ENCODE data around the gene ASB3.

ASB3 gene

DNA sequence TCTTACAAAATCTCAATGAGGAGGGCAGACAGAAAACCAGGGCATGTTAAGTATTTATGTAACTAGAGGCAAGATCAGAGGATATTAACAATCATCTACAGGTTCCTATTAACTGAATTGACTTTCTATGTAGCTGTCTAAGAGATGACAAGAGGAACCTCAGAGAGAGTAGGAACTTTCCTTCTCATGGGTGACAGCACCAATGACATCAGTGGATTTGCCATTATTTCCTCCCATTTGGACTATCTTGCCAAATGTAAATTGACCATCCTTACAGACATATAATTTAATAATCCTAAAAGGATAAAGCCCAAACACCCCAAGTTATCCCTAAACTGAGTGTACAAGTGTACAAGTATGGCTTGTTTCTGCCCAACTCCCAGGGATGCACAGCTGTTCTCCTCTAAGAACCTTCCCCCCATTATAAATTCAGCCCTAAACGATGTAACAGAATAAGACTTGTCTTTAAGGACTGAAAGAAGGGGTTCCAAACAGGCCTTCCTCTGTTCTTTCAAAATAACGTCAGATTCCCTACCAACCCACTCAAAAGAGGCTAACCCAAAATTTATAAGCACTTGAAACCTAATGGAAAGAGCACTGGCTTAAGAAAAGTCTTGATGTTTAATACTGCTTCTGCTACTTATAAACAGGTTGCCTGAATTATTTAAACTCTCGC, 92.5 kb downstream of the ASB3 start:
- H3K9ac ChIP-seq (ENCODE audit: low read depth, low read length) = no peak overlapping the region
- no peaks in the 10 kb centered on the region for H3K27me3 ChIP-seq (ENCODE audit: insufficient read depth, low read length, poor library complexity)
- H3K27ac ChIP-seq (ENCODE audit: low read length) = no peak overlapping the region

DNA sequence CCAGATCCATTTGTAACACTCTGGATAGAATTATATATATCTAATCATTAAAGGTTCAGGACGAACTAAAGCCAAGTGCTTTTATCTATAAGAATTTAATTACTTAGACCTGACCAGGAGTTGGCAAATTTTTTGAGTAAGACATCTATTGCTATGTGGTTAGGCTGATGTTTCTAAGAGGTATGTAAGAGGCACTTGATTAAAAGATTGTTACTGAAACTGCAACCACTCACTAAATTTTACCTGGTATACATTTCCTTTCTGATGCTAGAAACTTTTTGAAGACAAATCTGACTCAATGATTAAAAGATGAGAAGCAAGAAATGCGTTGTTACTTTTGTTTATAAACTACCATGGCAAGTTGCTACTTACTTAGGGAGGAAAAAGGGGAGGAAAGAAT, 95.9 kb downstream of the ASB3 start:
- H2AFZ ChIP-seq (ENCODE audit: low read depth, low read length) = no peak overlapping the region
- no peaks in the 10 kb centered on the region for H3K27me3 ChIP-seq (ENCODE audit: insufficient read depth, low read length, poor library complexity)
- H3K36me3 ChIP-seq (ENCODE audit: insufficient read depth, low read length) = peaks cover 20% of the 10 kb centered on the region; the same call in 1 of the 2 replicates
- no peak overlapping the region for H3K27ac ChIP-seq (ENCODE audit: low read length)
- H3K4me2 ChIP-seq (ENCODE audit: insufficient read depth, low read length) = no peak overlapping the region
- ATAC-seq (ENCODE audit: insufficient read depth, low read depth) = no peak
- H3K4me3 ChIP-seq (ENCODE audit: low read depth in 1 of 2, low read length in 2 of 2) = no peak overlapping the region
- TF ChIP-seq EZH2 (IDR thresholded peaks at IDR 0.05; ENCODE audit: borderline replicate concordance, low read depth, low read length, severe bottlenecking) = no peak
- TF ChIP-seq, protein P1, sequence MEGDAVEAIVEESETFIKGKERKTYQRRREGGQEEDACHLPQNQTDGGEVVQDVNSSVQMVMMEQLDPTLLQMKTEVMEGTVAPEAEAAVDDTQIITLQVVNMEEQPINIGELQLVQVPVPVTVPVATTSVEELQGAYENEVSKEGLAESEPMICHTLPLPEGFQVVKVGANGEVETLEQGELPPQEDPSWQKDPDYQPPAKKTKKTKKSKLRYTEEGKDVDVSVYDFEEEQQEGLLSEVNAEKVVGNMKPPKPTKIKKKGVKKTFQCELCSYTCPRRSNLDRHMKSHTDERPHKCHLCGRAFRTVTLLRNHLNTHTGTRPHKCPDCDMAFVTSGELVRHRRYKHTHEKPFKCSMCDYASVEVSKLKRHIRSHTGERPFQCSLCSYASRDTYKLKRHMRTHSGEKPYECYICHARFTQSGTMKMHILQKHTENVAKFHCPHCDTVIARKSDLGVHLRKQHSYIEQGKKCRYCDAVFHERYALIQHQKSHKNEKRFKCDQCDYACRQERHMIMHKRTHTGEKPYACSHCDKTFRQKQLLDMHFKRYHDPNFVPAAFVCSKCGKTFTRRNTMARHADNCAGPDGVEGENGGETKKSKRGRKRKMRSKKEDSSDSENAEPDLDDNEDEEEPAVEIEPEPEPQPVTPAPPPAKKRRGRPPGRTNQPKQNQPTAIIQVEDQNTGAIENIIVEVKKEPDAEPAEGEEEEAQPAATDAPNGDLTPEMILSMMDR (IDR thresholded peaks at IDR 0.05; ENCODE audit: borderline replicate concordance, extremely low read depth, low read length, poor library complexity, severe bottlenecking) = no peak
- H4K20me1 ChIP-seq (ENCODE audit: insufficient read depth, low read length) = no peaks in the 10 kb centered on the region
- H3K4me1 ChIP-seq (ENCODE audit: insufficient read depth, low read length) = no peaks in the 10 kb centered on the region
- H3K9ac ChIP-seq (ENCODE audit: low read depth, low read length) = no peak overlapping the region
- no peak for DNase-seq
- no peaks in the 10 kb centered on the region for H3K9me3 ChIP-seq (ENCODE audit: insufficient read depth, low read length, severe bottlenecking)
- no peaks in the 10 kb centered on the region for H3K79me2 ChIP-seq (ENCODE audit: insufficient read depth, low read length)

More for the DNA sequence above, 92.5 kb downstream of the ASB3 start:
- no peaks in the 10 kb centered on the region for H4K20me1 ChIP-seq (ENCODE audit: insufficient read depth, low read length)
- H3K79me2 ChIP-seq (ENCODE audit: insufficient read depth, low read length) = no peaks in the 10 kb centered on the region
- no peaks in the 10 kb centered on the region for H3K4me1 ChIP-seq (ENCODE audit: insufficient read depth, low read length)
- DNase-seq (no peak), ATAC-seq (ENCODE audit: insufficient read depth, low read depth) (no peak)
- H3K4me2 ChIP-seq (ENCODE audit: insufficient read depth, low read length) = no peak overlapping the region
- H3K9me3 ChIP-seq (ENCODE audit: insufficient read depth, low read length, severe bottlenecking) = no peaks in the 10 kb centered on the region
- no peak for TF ChIP-seq EZH2 (IDR thresholded peaks at IDR 0.05; ENCODE audit: borderline replicate concordance, low read depth, low read length, severe bottlenecking)
- TF ChIP-seq, protein P1 (IDR thresholded peaks at IDR 0.05; ENCODE audit: borderline replicate concordance, extremely low read depth, low read length, poor library complexity, severe bottlenecking) = no peak
- H2AFZ ChIP-seq (ENCODE audit: low read depth, low read length) = no peak overlapping the region
- H3K4me3 ChIP-seq (ENCODE audit: low read depth in 1 of 2, low read length in 2 of 2) = no peak overlapping the region
- H3K36me3 ChIP-seq (ENCODE audit: insufficient read depth, low read length) = peaks cover 28% of the 10 kb centered on the region; the same call in 1 of the 2 replicates

DNA sequence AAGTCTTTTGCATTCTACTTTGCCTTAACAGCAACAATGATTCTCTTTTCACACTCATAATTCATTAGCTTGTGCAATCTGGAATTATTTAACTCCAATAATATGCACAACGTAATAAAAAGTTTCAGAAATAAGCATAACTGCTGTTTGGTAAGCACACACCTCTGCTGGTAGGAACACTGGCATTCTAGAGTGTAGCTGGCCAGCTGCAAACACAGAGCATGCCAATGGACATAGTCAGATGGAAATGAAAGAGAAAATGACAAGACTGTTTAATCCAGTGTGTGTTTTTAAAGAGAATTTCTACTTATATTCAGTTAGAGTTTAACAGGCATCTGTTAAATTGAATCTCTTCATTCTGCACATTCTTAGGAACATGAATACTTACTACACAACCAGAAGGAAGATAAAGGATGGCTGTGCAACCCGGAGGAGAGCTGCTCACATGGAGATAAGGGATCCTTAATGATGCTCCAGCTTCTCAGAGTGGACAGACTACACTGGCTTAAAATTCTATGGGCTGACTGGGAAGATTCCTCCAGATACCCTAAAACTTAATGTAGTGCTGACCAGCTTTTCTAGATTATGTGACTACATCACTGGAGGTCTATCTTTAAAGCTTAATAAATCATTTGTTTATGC, 113.8 kb downstream of the ASB3 start:
- Histone ChIP-seq H3K27me3 (ENCODE audit: insufficient read depth, low read length, poor library complexity) (no peaks in the 10 kb centered on the region), H3K9me3 (ENCODE audit: insufficient read depth, low read length, severe bottlenecking) (no peaks in the 10 kb centered on the region), H3K4me3 (ENCODE audit: low read depth in 1 of 2, low read length in 2 of 2) (no peak overlapping the region), H3K36me3 (ENCODE audit: insufficient read depth, low read length) (peaks cover 14% of the 10 kb centered on the region; the same call in 1 of the 2 replicates), H2AFZ (ENCODE audit: low read depth, low read length) (no peak overlapping the region), H3K27ac (ENCODE audit: low read length) (no peak overlapping the region), H3K79me2 (ENCODE audit: insufficient read depth, low read length) (no peaks in the 10 kb centered on the region), H3K4me1 (ENCODE audit: insufficient read depth, low read length) (no peaks in the 10 kb centered on the region), H3K4me2 (ENCODE audit: insufficient read depth, low read length) (no peak overlapping the region), H4K20me1 (ENCODE audit: insufficient read depth, low read length) (no peaks in the 10 kb centered on the region), H3K9ac (ENCODE audit: low read depth, low read length) (no peak overlapping the region)
- no peak for TF ChIP-seq EZH2 (IDR thresholded peaks at IDR 0.05; ENCODE audit: borderline replicate concordance, low read depth, low read length, severe bottlenecking)
- TF ChIP-seq, protein P1 (IDR thresholded peaks at IDR 0.05; ENCODE audit: borderline replicate concordance, extremely low read depth, low read length, poor library complexity, severe bottlenecking) = no peak
- DNase-seq (no peak), ATAC-seq (ENCODE audit: insufficient read depth, low read depth) (no peak)
